ENCODE results near the gene CHKA. TPM values are rescaled to one million over a fixed set of nuclear protein-coding genes. Genes with fewer than 3 reads are reported as not detected.

The CHKA gene
- total and polyA plus RNA-seq, 8 donors: 17.4 to 110 (median 31.6) TPM

DNA sequence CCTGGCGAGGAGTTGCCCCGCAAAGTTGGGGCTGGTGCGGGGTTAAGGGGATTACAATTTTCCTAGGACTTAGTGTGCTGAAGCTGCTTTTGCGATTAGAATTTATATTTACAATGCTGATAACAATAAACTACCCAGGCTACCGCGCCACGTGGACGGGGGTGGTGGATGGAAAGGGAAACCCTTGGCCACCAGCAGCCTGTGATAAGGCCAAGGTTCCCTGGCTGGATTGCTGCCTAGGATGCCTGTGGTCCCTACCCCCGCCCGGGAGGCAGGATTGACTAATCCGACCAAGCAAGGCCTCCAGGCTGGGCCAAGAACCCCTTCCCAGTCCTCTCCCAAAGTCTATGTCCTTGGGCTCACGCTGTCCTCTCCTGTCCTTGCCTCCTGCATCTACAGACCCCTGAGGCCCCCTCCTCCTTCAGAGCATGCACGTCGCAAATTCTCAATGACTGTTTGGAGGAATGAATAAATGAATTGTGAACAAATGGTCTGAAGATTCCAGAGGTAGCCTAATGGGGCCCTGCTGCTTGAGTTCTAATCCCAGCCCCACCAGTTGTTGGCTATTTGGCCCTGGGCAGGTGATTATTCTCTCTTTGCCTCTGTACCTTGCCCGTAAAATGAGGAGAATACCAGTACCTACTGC, 7.6 kb upstream of the CHKA start:
- ATAC-seq (peak; percentile 88 to 94 (median 92)), DNase-seq (peak; percentile 87 to 98 (median 96)), FAIRE-seq (no peak)
- WGBS, 2 donors: 12 to 13% methylated on average over 15 of the region's 15 CpGs
- H3K9me3 ChIP-seq: no peaks in the 10 kb centered on the region
- H3K4me1 ChIP-seq: peaks cover 18 to 24% (median 22%) of the 10 kb centered on the region in 3 donors
- no peaks in the 10 kb centered on the region for H3K27me3 ChIP-seq
- peak overlapping the region in 2 of 4 donors; percentile 31 to 49 for H3K4me3 ChIP-seq
- peak overlapping the region; percentile 91 to 97 (median 96) for H3K27ac ChIP-seq
- H3K36me3 ChIP-seq: no peaks in the 10 kb centered on the region
- intact Hi-C loops (cut with DNase I): no loop called here
- TF ChIP-seq, protein P1, sequence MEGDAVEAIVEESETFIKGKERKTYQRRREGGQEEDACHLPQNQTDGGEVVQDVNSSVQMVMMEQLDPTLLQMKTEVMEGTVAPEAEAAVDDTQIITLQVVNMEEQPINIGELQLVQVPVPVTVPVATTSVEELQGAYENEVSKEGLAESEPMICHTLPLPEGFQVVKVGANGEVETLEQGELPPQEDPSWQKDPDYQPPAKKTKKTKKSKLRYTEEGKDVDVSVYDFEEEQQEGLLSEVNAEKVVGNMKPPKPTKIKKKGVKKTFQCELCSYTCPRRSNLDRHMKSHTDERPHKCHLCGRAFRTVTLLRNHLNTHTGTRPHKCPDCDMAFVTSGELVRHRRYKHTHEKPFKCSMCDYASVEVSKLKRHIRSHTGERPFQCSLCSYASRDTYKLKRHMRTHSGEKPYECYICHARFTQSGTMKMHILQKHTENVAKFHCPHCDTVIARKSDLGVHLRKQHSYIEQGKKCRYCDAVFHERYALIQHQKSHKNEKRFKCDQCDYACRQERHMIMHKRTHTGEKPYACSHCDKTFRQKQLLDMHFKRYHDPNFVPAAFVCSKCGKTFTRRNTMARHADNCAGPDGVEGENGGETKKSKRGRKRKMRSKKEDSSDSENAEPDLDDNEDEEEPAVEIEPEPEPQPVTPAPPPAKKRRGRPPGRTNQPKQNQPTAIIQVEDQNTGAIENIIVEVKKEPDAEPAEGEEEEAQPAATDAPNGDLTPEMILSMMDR (IDR thresholded peaks at IDR 0.05): no peak

DNA sequence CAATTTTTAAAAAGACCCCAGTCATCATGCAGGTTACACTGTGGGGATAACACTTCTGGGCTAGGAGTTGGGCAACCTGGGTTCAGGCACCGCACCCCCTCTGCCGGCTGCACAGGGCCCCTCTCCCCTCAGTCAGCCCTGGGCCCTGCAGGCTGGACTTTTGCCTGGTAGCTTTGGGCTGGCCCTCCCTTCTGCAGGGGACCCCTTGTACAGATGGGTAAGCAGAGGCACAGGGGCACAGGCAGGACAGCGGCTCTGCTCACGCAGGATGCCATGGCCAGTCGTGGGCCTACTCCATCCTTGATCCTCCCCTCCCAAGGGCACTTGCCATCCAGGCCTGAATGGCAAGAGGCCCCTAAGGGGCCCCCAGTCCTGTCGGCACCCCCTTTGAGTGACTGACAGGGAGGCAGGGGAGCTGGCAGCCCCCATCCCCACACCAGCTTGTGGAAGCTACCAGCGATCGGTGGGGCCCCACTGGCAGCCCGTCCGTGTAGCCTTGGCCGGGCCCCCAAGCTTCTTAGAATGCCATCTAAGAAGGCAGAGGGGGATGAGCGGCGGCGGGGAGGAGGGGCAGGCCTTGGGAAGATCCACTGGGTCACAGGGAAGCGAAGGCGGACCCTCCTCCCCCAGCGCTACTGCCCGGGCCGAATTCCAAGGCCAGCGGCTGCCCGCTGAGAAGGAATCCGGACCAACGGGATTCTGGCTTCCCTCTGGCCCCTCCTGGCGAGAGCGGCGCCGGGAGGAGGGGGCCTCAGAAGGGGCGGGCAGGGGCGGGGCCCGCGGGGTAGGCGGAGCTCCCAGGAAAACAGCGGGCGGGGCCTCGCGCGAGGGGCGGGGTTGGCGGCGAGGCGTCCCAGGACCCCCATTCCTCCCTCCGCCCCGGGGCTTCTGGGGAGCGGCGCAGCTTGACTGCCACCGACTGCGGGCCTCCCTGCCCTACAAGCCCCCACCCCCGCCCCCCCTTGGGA, 6.8 kb upstream of the CHKA start:
- ATAC-seq: peak; percentile 85 to 89 (median 88)
- TF ChIP-seq, protein P1 (IDR thresholded peaks at IDR 0.05): no peak
- H3K36me3 ChIP-seq: no peaks in the 10 kb centered on the region
- H3K9me3 ChIP-seq: no peaks in the 10 kb centered on the region
- peaks cover 19 to 26% (median 25%) of the 10 kb centered on the region in 3 donors for H3K4me1 ChIP-seq
- H3K27me3 ChIP-seq: no peaks in the 10 kb centered on the region
- no peak for FAIRE-seq
- intact Hi-C loops (cut with DNase I): no loop called here
- peak; percentile 87 to 95 (median 89) for DNase-seq
- peak overlapping the region; percentile 91 to 97 (median 96) for H3K27ac ChIP-seq
- peak overlapping the region in 2 of 4 donors; percentile 31 to 49 for H3K4me3 ChIP-seq
- 9 to 14% methylated on average over 34 to 48 of the region's 48 CpGs for WGBS, 2 donors

DNA sequence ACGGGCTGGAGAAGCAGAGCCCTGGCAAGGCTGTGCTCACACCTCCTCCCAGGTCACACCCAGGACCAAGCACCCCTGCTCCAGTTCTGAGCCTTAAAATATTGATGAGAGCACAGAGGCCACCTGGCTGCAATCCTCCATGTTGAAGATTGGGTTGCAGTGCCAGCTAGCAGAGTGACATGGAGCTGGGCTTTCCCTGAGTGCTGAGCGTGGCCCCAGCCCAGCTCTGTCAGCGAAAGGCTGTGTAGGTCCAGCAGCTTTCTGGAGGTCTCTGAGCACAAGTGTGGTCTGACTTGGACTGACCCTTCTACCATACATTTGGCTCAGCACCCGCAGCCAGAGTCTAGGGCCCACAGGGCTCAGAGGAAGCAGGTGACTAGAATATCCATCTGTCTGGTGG, 4.0 kb upstream of the CHKA start:
- Histone ChIP-seq H3K9me3 (no peaks in the 10 kb centered on the region), H3K27me3 (no peaks in the 10 kb centered on the region), H3K36me3 (no peaks in the 10 kb centered on the region), H3K4me3 (no peak overlapping the region), H3K4me1 (peaks cover 26 to 34% (median 28%) of the 10 kb centered on the region in 3 donors), H3K27ac (peak overlapping the region in 2 of 4 donors; percentile 22 to 29)
- no peak for DNase-seq
- WGBS, 2 donors: 64 to 70% methylated on average over 4 of the region's 4 CpGs
- no peak for ATAC-seq
- intact Hi-C loops (cut with DNase I): no loop called here
- FAIRE-seq: no peak
- TF ChIP-seq, protein P1 (IDR thresholded peaks at IDR 0.05): no peak

DNA sequence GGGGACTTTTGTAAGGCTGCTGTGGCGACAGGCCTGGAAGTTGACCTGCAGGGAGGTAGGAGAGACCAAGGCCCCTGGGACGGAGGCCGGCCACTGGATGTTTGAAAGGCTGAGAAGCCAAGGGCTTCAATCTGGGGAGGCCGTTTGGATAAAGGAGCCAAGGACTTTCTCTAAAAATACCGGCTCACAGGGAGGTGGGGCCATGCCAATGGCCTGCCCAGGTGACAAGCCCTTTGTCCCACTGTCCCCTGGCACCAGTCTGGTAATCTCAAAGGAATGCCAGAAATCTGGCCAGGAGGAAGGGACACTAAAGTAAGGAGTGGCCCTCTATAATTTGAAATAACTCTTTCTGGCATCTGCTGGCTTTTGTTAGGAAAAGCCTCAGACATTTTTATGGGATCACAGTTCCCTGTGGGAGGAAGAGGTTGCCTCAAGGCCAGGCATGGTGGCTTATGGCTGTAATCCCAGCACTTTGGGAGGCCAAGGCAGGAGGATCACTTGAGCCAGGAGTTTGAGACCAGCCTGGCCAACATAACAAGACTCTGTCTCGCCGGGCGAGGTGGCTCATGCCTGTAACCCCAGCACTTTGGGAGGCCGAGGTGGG, 1.9 kb upstream of the CHKA start:
- Histone ChIP-seq H3K9me3 (no peaks in the 10 kb centered on the region), H3K4me3 (no peak overlapping the region), H3K27me3 (no peaks in the 10 kb centered on the region), H3K36me3 (no peaks in the 10 kb centered on the region), H3K27ac (peak overlapping the region; percentile 97 to 100 (median 99)), H3K4me1 (peaks cover 23 to 33% (median 28%) of the 10 kb centered on the region in 3 donors)
- ATAC-seq: peak in 2 of 4 donors; percentile 6 to 16
- WGBS, 2 donors: 48 to 55% methylated on average over 9 of the region's 9 CpGs
- intact Hi-C loops (cut with DNase I): no loop called here
- FAIRE-seq: no peak
- TF ChIP-seq, protein P1 (IDR thresholded peaks at IDR 0.05): no peak
- DNase-seq: peak in 4 of 6 donors; percentile 54 to 66 (median 60)
